Endothelial cell of umbilical vein (primary cell): ENCODE measurements around the gene NUAK1. TPM values are rescaled to one million over a fixed set of nuclear protein-coding genes. Genes with fewer than 3 reads are reported as not detected.

Experiments used
- BruUV-seq: library from RNA; stranded (reverse); fragments of 400-500 nt; replicated peaks from 2 replicates; lab custom pipeline; 2021; lab: Mats Ljungman, UMichigan
- CTCF ChIA-PET: fragments of 300-600, 350-600 bp; sonication (Branson Sonifier 250); formaldehyde crosslinking; loops from one replicate; lab custom pipeline; 2021; ENCODE audit warnings: antibody characterized with exemption, inconsistent platforms; lab: Charles Lee
- POLR2A ChIA-PET: fragments of 300-600, 350-600 bp; sonication (Branson Sonifier 250); formaldehyde crosslinking; loops from one replicate; lab custom pipeline; 2021; ENCODE audit warnings: antibody characterized with exemption, inconsistent platforms; lab: Charles Lee
- DNase-seq: peaks from one replicate; pipeline ENCODE4 v3.0.0-alpha.2; 2011; ENCODE audit warnings: low read depth, low spot score
- FAIRE-seq: peaks from 2 replicates; lab custom pipeline; 2011; peaks lifted over from hg19 to GRCh38; lab: Jason Lieb, UNC
- H2AFZ ChIP-seq: 2 replicates; pipeline ENCODE4 v1.6.0; 2012; ENCODE audit warnings: low read depth, low read length, control low read depth, inconsistent platforms
- H3K27ac ChIP-seq: 2 replicates; pipeline ENCODE4 v1.5.1; 2011; ENCODE audit warnings: low read depth, mild to moderate bottlenecking, control low read depth, low read length, moderate library complexity; ENCODE audit not compliant: insufficient read depth
- H3K27me3 ChIP-seq, 2 experiments: 2 replicates each; pipeline versions ENCODE4 v1.6.0 to v1.6.1; 2011; ENCODE audit warnings: low read length in 2 of 2, mixed read lengths in 1 of 2; ENCODE audit not compliant: control insufficient read depth in 2 of 2, insufficient read depth in 2 of 2
- H3K36me3 ChIP-seq, 2 experiments: 2 replicates in 1 of 2; 3 replicates in 1 of 2; pipeline ENCODE4 v1.5.1; 2011; ENCODE audit warnings: low read length in 2 of 2, mild to moderate bottlenecking in 1 of 2, moderate library complexity in 1 of 2; ENCODE audit not compliant: control insufficient read depth in 2 of 2, insufficient read depth in 2 of 2; ENCODE audit errors: extremely low read depth in 1 of 2
- H3K4me1 ChIP-seq: 3 replicates; pipeline ENCODE4 v1.5.1; 2011; ENCODE audit warnings: mild to moderate bottlenecking, low read length; ENCODE audit not compliant: control insufficient read depth, insufficient read depth; ENCODE audit errors: extremely low read depth
- H3K4me2 ChIP-seq: 2 replicates; pipeline ENCODE4 v1.6.1; 2011; ENCODE audit warnings: low read length, control low read depth, mixed read lengths; ENCODE audit not compliant: insufficient read depth
- H3K4me3 ChIP-seq, 3 experiments: fragments of 200-600 bp in 1 of 3; sonication (generic), shearing (Covaris generic) in 1 of 3; replicated peaks in 1 of 3; 2 replicates each; pipeline ENCODE4 v1.5.1; 2011 to 2016; ENCODE audit warnings: control low read depth in 3 of 3, low read length in 3 of 3, mild to moderate bottlenecking in 2 of 3, inconsistent platforms in 1 of 3, low read depth in 1 of 3, moderate library complexity in 1 of 3; ENCODE audit not compliant: insufficient read depth in 1 of 3
- H3K79me2 ChIP-seq: 2 replicates; pipeline ENCODE4 v1.6.0; 2012; ENCODE audit warnings: low read length, inconsistent platforms; ENCODE audit not compliant: control insufficient read depth, insufficient read depth
- H3K9ac ChIP-seq: replicated peaks from 2 replicates; pipeline ENCODE3; 2011; ENCODE audit warnings: low read length, control low read depth; ENCODE audit not compliant: insufficient read depth; ENCODE audit errors: extremely low read depth
- H3K9me1 ChIP-seq: replicated peaks from 3 replicates; pipeline ENCODE4 v1.6.0; 2011; ENCODE audit warnings: mild to moderate bottlenecking, low read length; ENCODE audit not compliant: control insufficient read depth, insufficient read depth; ENCODE audit errors: extremely low read depth
- H3K9me3 ChIP-seq: replicated peaks from 2 replicates; pipeline ENCODE4 v1.5.1; 2012; ENCODE audit warnings: low read length, inconsistent platforms; ENCODE audit not compliant: control insufficient read depth, insufficient read depth
- H4K20me1 ChIP-seq: replicated peaks from 2 replicates; pipeline ENCODE3; 2011; ENCODE audit warnings: mild to moderate bottlenecking, low read length; ENCODE audit not compliant: control insufficient read depth, insufficient read depth; ENCODE audit errors: extremely low read depth
- EZH2 ChIP-seq: IDR thresholded peaks from 2 replicates; pipeline ENCODE4 v1.6.1; 2012; ENCODE audit warnings: borderline replicate concordance, low read depth, mild to moderate bottlenecking, moderate library complexity, low read length, inconsistent platforms; ENCODE audit not compliant: severe bottlenecking
- FOS ChIP-seq: IDR thresholded peaks from 2 replicates; pipeline ENCODE4 v1.6.1; 2011; ENCODE audit warnings: mild to moderate bottlenecking, low read length, moderate library complexity, borderline replicate concordance; ENCODE audit not compliant: insufficient read depth
- GATA2 ChIP-seq: IDR thresholded peaks from 2 replicates; pipeline ENCODE4 v1.7.0; 2011; ENCODE audit warnings: low read depth, mild to moderate bottlenecking, moderate library complexity, mixed read lengths, low read length; ENCODE audit not compliant: insufficient read length, insufficient read depth
- MYC ChIP-seq: IDR thresholded peaks from one replicate; pipeline ENCODE4 v1.6.1; 2011; ENCODE audit warnings: mild to moderate bottlenecking, low read depth, low read length
- POLR2A ChIP-seq: IDR thresholded peaks from 2 replicates; pipeline ENCODE4 v1.6.1; 2012; ENCODE audit warnings: low read depth, mild to moderate bottlenecking, control low read depth, low read length
- POLR2AphosphoS5 ChIP-seq: IDR thresholded peaks from 2 replicates; pipeline ENCODE4 v1.6.1; 2012; ENCODE audit warnings: low read depth, mild to moderate bottlenecking, control low read depth, low read length, moderate library complexity; ENCODE audit not compliant: insufficient read depth
- dilution Hi-C: fragments of 300-500 bp; cut with MboI; formaldehyde crosslinking; loops from one replicate; pipeline ENCODE4 v1.15.0; 2019; ENCODE audit warnings: low sequenced_read_pairs; ENCODE audit not compliant: extremely low pct_ligation_motif_present
- intact Hi-C: fragments of 100-400 bp; cut with micrococcal nuclease; formaldehyde crosslinking; loops from one replicate; pipeline ENCODE4 v1.10.0; 2022
- polyA plus RNA-seq, 4 experiments: library from polyadenylated mRNA; depleted of rRNA in 3 of 4; stranded (reverse) in 3 of 4; unstranded in 1 of 4; fragments of >200 nt; gene quantifications; 2 replicates each; pipeline versions ENCODE4 v1.2.1 to v1.2.3, GENCODE V29; 2011 to 2012; ENCODE audit warnings: missing spikeins in 1 of 4
- total RNA-seq: library from RNA; stranded (reverse); gene quantifications from 2 replicates; pipeline ENCODE4 v1.2.3, GENCODE V29; 2021
- TF ChIP-seq, protein P1 (sequence below): IDR thresholded peaks from 2 replicates; pipeline ENCODE4 v1.6.1; 2011; ENCODE audit not compliant: insufficient read depth, insufficient read length

The NUAK1 gene
- total and polyA plus RNA-seq, 2 donors (not counting 3 experiments of a cell fraction or from before 2014, with no cell fraction given), result 34.2 to 39.7 TPM

DNA sequence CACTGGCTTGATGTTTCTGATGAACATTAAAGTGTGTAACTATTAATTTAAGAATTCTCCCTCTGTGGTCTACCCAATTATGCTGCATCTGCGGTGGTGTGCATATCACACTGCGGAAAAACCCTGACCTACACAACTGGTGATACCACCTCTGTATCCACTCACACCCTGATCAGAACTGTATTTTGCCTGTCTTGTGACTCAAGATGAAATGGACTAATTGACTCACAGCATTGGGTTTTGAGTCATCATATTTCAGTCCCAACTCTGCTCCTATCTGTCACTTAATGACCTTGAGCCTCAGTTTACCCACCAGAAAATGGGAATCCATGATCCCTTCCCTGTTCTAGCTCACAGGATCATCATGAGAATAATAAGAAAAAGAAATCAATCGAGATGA, 65.6 kb downstream of the NUAK1 start:
- no peaks in the 10 kb centered on the region for H3K9me3 ChIP-seq
- H3K27me3 ChIP-seq, result no peaks in the 10 kb centered on the region
- no peaks in the 10 kb centered on the region for H3K9me1 ChIP-seq
- dilution Hi-C loops (no loop called here), intact Hi-C loops (no loop called here)
- no peak overlapping the region for H3K4me3 ChIP-seq
- H3K36me3 ChIP-seq, result peaks cover 9 to 30% of the 10 kb centered on the region in 2 experiments
- H2AFZ ChIP-seq, result no peak overlapping the region
- no peaks in the 10 kb centered on the region for H3K79me2 ChIP-seq
- FAIRE-seq, result no peak
- no peak overlapping the region for H3K4me2 ChIP-seq
- ChIA-PET CTCF (no interaction called here), POLR2A (no interaction called here)
- BruUV-seq, result no TSS peak
- no peak overlapping the region for H3K9ac ChIP-seq
- no peaks in the 10 kb centered on the region for H4K20me1 ChIP-seq
- H3K4me1 ChIP-seq, result peaks cover 12% of the 10 kb centered on the region
- H3K27ac ChIP-seq, result no peak overlapping the region
- DNase-seq, result no peak
- TF ChIP-seq POLR2A, result no peak
- TF ChIP-seq POLR2AphosphoS5, result no peak
- TF ChIP-seq, protein P1, sequence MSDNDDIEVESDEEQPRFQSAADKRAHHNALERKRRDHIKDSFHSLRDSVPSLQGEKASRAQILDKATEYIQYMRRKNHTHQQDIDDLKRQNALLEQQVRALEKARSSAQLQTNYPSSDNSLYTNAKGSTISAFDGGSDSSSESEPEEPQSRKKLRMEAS, result no peak
- no peak for TF ChIP-seq FOS
- no peak for TF ChIP-seq MYC

DNA sequence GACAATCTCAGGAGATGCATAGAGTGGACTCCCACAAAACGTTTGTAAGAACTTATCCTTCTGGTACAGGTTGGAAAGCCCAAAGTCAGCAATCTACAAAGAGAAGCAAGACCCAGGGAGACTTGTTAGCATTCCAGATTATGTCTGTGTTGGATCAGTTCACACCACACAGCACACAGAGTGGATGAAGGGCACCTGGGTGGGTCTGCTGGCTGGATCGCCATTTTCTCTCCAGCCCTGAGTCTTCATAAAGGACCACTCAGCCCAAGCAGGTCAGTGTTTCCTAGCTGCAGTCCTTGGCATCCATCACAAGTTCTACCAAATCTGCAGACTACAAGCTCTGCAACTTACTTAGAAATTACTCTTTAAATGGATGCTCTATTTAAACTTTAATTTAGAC, 66.0 kb downstream of the NUAK1 start:
- Histone ChIP-seq H3K27me3 (no peaks in the 10 kb centered on the region), H3K9ac (no peak overlapping the region), H3K9me3 (no peaks in the 10 kb centered on the region), H3K79me2 (no peaks in the 10 kb centered on the region), H3K27ac (no peak overlapping the region), H4K20me1 (no peaks in the 10 kb centered on the region), H3K4me2 (no peak overlapping the region), H2AFZ (no peak overlapping the region), H3K36me3 (peaks cover 13 to 34% of the 10 kb centered on the region in 2 experiments), H3K4me1 (peaks cover 7% of the 10 kb centered on the region), H3K4me3 (no peak overlapping the region), H3K9me1 (no peaks in the 10 kb centered on the region)
- DNase-seq, result no peak
- POLR2A ChIA-PET, result no interaction called here
- CTCF ChIA-PET, result no interaction called here
- TF ChIP-seq GATA2, result no peak
- no peak for TF ChIP-seq EZH2
- no peak for TF ChIP-seq MYC
- no peak for FAIRE-seq
- dilution Hi-C loops (no loop called here), intact Hi-C loops (no loop called here)
- no TSS peak for BruUV-seq
